GM12878 (cell line): ENCODE data around the gene LRRFIP2. TPM values are rescaled to one million over a fixed set of nuclear protein-coding genes. Genes with fewer than 3 reads are reported as not detected.

ENCODE experiments used
- ATAC-seq: fragments of 200-7000 bp; cut with Tn5 transposase; 3 replicates; pipeline ENCODE4 v1.9.1; 2020; ENCODE audit warnings: mild to moderate bottlenecking, moderate library complexity
- BruUV-seq: library from RNA; stranded (reverse); fragments of 400-500 nt; replicated peaks from 2 replicates; lab custom pipeline; 2021; lab: Mats Ljungman, UMichigan
- CTCF ChIA-PET: fragments of 300-600 bp; sonication (Branson Sonifier 250); formaldehyde crosslinking; extraction: SDS; loops from one replicate; lab custom pipeline; 2021; ENCODE audit warnings: inconsistent platforms; lab: Yijun Ruan, JAX
- POLR2A ChIA-PET: fragments of 350-600 bp; formaldehyde crosslinking; extraction: SDS; loops from one replicate; lab custom pipeline; 2021; ENCODE audit warnings: inconsistent platforms; lab: Charles Lee
- RAD21 ChIA-PET: fragments of 300-600 bp; sonication (Branson Sonifier 250); formaldehyde crosslinking; loops from one replicate; lab custom pipeline; 2023; ENCODE audit warnings: antibody characterized with exemption; ENCODE audit not compliant: unreplicated experiment; lab: Charles Lee
- SMC1A ChIA-PET: fragments of 300-600 bp; sonication (Branson Sonifier 250); formaldehyde crosslinking; loops from one replicate; lab custom pipeline; 2023; ENCODE audit not compliant: unreplicated experiment, uncharacterized antibody; lab: Charles Lee
- DNase-seq: peaks from one replicate; pipeline ENCODE4 v3.0.0-alpha.2; 2011; ENCODE audit warnings: low read depth, low spot score
- FAIRE-seq: peaks from 3 replicates; lab custom pipeline; 2011; peaks lifted over from hg19 to GRCh38; lab: Jason Lieb, UNC
- H2AFZ ChIP-seq: 2 replicates; pipeline ENCODE4 v1.6.0; 2011; ENCODE audit warnings: low read depth, low read length, control low read depth; ENCODE audit not compliant: control insufficient read depth
- H3K27ac ChIP-seq: 2 replicates; pipeline ENCODE4 v1.5.1; 2011; ENCODE audit warnings: control low read depth; ENCODE audit not compliant: control insufficient read depth, insufficient read depth
- H3K27me3 ChIP-seq, 2 experiments: replicated peaks in 1 of 2; 2 replicates each; pipeline versions ENCODE4 v1.6.0 to v1.6.1; 2011; ENCODE audit warnings: low read length in 1 of 2; ENCODE audit not compliant: control insufficient read depth in 2 of 2, insufficient read depth in 2 of 2
- H3K36me3 ChIP-seq, 2 experiments: 2 replicates each; pipeline ENCODE4 v1.5.1; 2011; ENCODE audit warnings: low read length in 1 of 2; ENCODE audit not compliant: control insufficient read depth in 2 of 2, insufficient read depth in 2 of 2
- H3K4me1 ChIP-seq: 2 replicates; pipeline ENCODE4 v1.6.1; 2011; ENCODE audit warnings: mild to moderate bottlenecking, low read length, moderate library complexity, mixed read lengths; ENCODE audit not compliant: control insufficient read depth, insufficient read depth
- H3K4me2 ChIP-seq: 2 replicates; pipeline ENCODE4 v1.6.0; 2011; ENCODE audit warnings: control low read depth; ENCODE audit not compliant: control insufficient read depth, insufficient read depth
- H3K4me3 ChIP-seq: fragments of 200-600 bp; sonication (generic); 2 replicates; pipeline ENCODE4 v1.5.1; 2016
- H3K79me2 ChIP-seq: 2 replicates; pipeline ENCODE4 v1.6.0; 2011; ENCODE audit warnings: low read length; ENCODE audit not compliant: control insufficient read depth, insufficient read depth
- H3K9ac ChIP-seq: 2 replicates; pipeline ENCODE4 v1.8.0; 2011; ENCODE audit warnings: low read length, control low read depth, mixed read lengths; ENCODE audit not compliant: control insufficient read depth, insufficient read depth
- H3K9me3 ChIP-seq: replicated peaks from 3 replicates; pipeline ENCODE4 v1.5.1; 2011; ENCODE audit warnings: mild to moderate bottlenecking, low read length; ENCODE audit not compliant: control insufficient read depth, insufficient read depth
- H4K20me1 ChIP-seq: 2 replicates; pipeline ENCODE4 v1.6.0; 2011; ENCODE audit not compliant: control insufficient read depth, insufficient read depth
- BHLHE40 ChIP-seq, 2 experiments: fragments of 450-650 bp in 1 of 2; IDR thresholded peaks; 2 replicates each; pipeline ENCODE4 v1.6.1; 2011 to 2017; ENCODE audit warnings: low read depth in 2 of 2, borderline replicate concordance in 1 of 2, improper control_type of control experiment in 1 of 2, low read length in 1 of 2, mild to moderate bottlenecking in 1 of 2
- CEBPZ ChIP-seq: fragments of 150-350 bp; IDR thresholded peaks from 2 replicates; pipeline ENCODE4 v1.6.1; 2016; ENCODE audit warnings: low read depth, low read length
- ESRRA ChIP-seq: IDR thresholded peaks from 2 replicates; pipeline ENCODE4 v1.6.1; 2012; ENCODE audit warnings: mild to moderate bottlenecking, low read length, improper control_type of control experiment
- FOXK2 ChIP-seq: fragments of 450-650 bp; IDR thresholded peaks from 2 replicates; pipeline ENCODE4 v1.6.1; 2017; ENCODE audit warnings: mild to moderate bottlenecking, moderate library complexity
- IKZF1 ChIP-seq: fragments of 450-650 bp; conservative IDR thresholded peaks from 2 replicates; pipeline ENCODE4 v1.6.1; 2017; ENCODE audit warnings: antibody characterized with exemption, mild to moderate bottlenecking
- IRF3 ChIP-seq: fragments of 450-650 bp; IDR thresholded peaks from 2 replicates; pipeline ENCODE4 v1.6.1; 2014; ENCODE audit warnings: mild to moderate bottlenecking
- NBN ChIP-seq: fragments of 450-650 bp; IDR thresholded peaks from 2 replicates; pipeline ENCODE4 v1.6.1; 2016
- POLR2AphosphoS5 ChIP-seq: IDR thresholded peaks from 2 replicates; pipeline ENCODE4 v1.6.1; 2011; ENCODE audit warnings: mild to moderate bottlenecking, low read length, inconsistent platforms
- RELB ChIP-seq: fragments of 450-650 bp; IDR thresholded peaks from 2 replicates; pipeline ENCODE4 v1.6.1; 2017; ENCODE audit warnings: low read depth, mild to moderate bottlenecking, moderate library complexity
- TARDBP ChIP-seq: IDR thresholded peaks from 2 replicates; pipeline ENCODE4 v1.6.1; 2016; ENCODE audit warnings: borderline replicate concordance
- USF2 ChIP-seq: IDR thresholded peaks from 2 replicates; pipeline ENCODE4 v1.6.1; 2011; ENCODE audit warnings: low read depth, low read length, improper control_type of control experiment, borderline replicate concordance
- ZNF274 ChIP-seq: IDR thresholded peaks from one replicate; pipeline ENCODE4 v1.8.0; 2011; ENCODE audit not compliant: insufficient read length, insufficient read depth
- WGBS: methylation state at CpG from one replicate; pipeline ENCODE4 v1.1.6; 2016; ENCODE audit warnings: low lambda C conversion rate; ENCODE audit not compliant: insufficient replicate concordance, insufficient coverage; ENCODE audit errors: missing lambda C conversion rate; 5-methylcytosine and 5-hydroxymethylcytosine counted together
- in situ Hi-C: fragments of 300-500 bp; cut with MboI; formaldehyde crosslinking; loops from 9 replicates; pipeline ENCODE4 v1.14.3; 2018; ENCODE audit warnings: mixed read lengths
- intact Hi-C: fragments of 100-400 bp; cut with micrococcal nuclease; formaldehyde crosslinking; loops from one replicate; pipeline ENCODE4 v1.14.2; 2022; ENCODE audit not compliant: unreplicated experiment
- polyA plus RNA-seq, 11 experiments: library from polyadenylated mRNA; depleted of rRNA in 4 of 11; unstranded in 6 of 11; stranded (reverse) in 5 of 11; fragments of >200 nt; fragmentation: Nextera tagmentation in 4 of 11; fragmentation: Illumina TruSeq in 1 of 11; extraction: Ambion mirVana in 4 of 11; extraction: Trizol in 1 of 11; gene quantifications; 1 replicate in 1 of 11; 2 replicates in 10 of 11; pipeline versions ENCODE4 v1.2.1 to v1.2.3, GENCODE V29; 2011 to 2016; ENCODE audit warnings: inconsistent platforms in 2 of 11, missing spikeins in 2 of 11, low read depth in 1 of 11
- total RNA-seq, 4 experiments: library from RNA; depleted of rRNA in 3 of 4; stranded (reverse); fragments of >200 nt in 3 of 4; fragmentation: Illumina TruSeq in 1 of 4; extraction: Trizol in 1 of 4; gene quantifications; 2 replicates each; pipeline versions ENCODE4 v1.2.1 to v1.2.3, GENCODE V29; 2013 to 2021

Gene LRRFIP2
- total and polyA plus RNA-seq, 10 of the 15 experiments (the other 5 are each of a cell fraction or from before 2014, with no cell fraction given), result 9.7 to 46.9 (median 38.1) TPM

- TF ChIP-seq RELB (no peak), USF2 (no peak), IRF3 (no peak), FOXK2 (no peak), ZNF274 (no peak)
Observed at GRCh38 chr3:37218206-37218605, 43.8 kb upstream of the LRRFIP2 start (continued).

GRCh38 chr3:37217098-37217849 lies 42.9 kb upstream of the LRRFIP2 start:
- intact Hi-C loops (loop anchor here (10.0 kb wide), 1 partner anchor 422 kb away; no protein-coding TSS in a partner anchor), in situ Hi-C loops (no loop called here)
- Histone ChIP-seq H3K27me3 (no peaks in the 10 kb centered on the region), H3K27ac (no peak overlapping the region), H3K36me3 (no peaks in the 10 kb centered on the region), H3K4me3 (no peak overlapping the region), H3K9ac (no peak overlapping the region), H3K9me3 (no peaks in the 10 kb centered on the region; the same call in 2 of the 3 replicates), H3K79me2 (no peaks in the 10 kb centered on the region), H4K20me1 (no peaks in the 10 kb centered on the region; the same call in 1 of the 2 replicates), H2AFZ (no peak overlapping the region), H3K4me2 (no peak overlapping the region), H3K4me1 (no peaks in the 10 kb centered on the region)
- SMC1A ChIA-PET, result interaction anchor here (0.6 kb wide), 1 partner anchor 239 kb away, joined by 3 read pairs; no protein-coding TSS in a partner anchor
- no peak for DNase-seq
- no peak for ATAC-seq
- RAD21 ChIA-PET, result interaction anchor here (1.0 kb wide), 1 partner anchor 192 kb away, joined by 3 read pairs; no protein-coding TSS in a partner anchor
- WGBS, result 46% methylated on average over 10 of the region's 10 CpGs
- no TSS peak for BruUV-seq
- CTCF ChIA-PET, result interaction anchor here (0.9 to 6.5 kb wide), 3 partner anchors 193 to 259 kb away, joined by 3 to 51 read pairs (median 9); no protein-coding TSS in a partner anchor
- FAIRE-seq, result no peak
- POLR2A ChIA-PET, result interaction anchor here (0.6 kb wide), 1 partner anchor 460 kb away, joined by 4 read pairs; no protein-coding TSS in a partner anchor
- TF ChIP-seq TARDBP (no peak), IKZF1 (no peak), BHLHE40 (IDR thresholded peaks at IDR 0.05; ENCODE audit: borderline replicate concordance in 1 of 2, low read depth in 2 of 2, low read length in 1 of 2) (no peak), CEBPZ (no peak), ESRRA (no peak), POLR2AphosphoS5 (no peak), NBN (no peak)
